Neural progenitor cell (in vitro differentiated cells): ENCODE data around the gene ADGRG1. TPM values are rescaled to one million over a fixed set of nuclear protein-coding genes. Genes with fewer than 3 reads are reported as not detected.

Experiments
- DNase-seq: peaks from one replicate; pipeline ENCODE4 v3.0.0-alpha.2; 2016; ENCODE audit warnings: low spot score
- H2AFZ ChIP-seq: fragments of 200-600 bp; sonication (generic); replicated peaks from 2 replicates; pipeline ENCODE4 v1.6.1; 2016; ENCODE audit warnings: antibody characterized with exemption
- H3F3A ChIP-seq: fragments of 200-600 bp; sonication (generic); 2 replicates; pipeline ENCODE4 v1.6.1; 2016; ENCODE audit warnings: antibody characterized with exemption, low read depth
- H3K27ac ChIP-seq: fragments of 200-600 bp; sonication (generic); 2 replicates; pipeline ENCODE4 v1.5.1; 2016; ENCODE audit warnings: mild to moderate bottlenecking
- H3K27me3 ChIP-seq: fragments of 200-600 bp; sonication (generic); 2 replicates; pipeline ENCODE4 v1.6.1; 2016; ENCODE audit warnings: mild to moderate bottlenecking, moderate library complexity
- H3K36me3 ChIP-seq: fragments of 200-600 bp; sonication (generic); 2 replicates; pipeline ENCODE4 v1.5.1; 2016
- H3K4me1 ChIP-seq: fragments of 200-600 bp; sonication (generic); 2 replicates; pipeline ENCODE4 v1.6.1; 2016; ENCODE audit warnings: mixed run types
- H3K4me2 ChIP-seq: fragments of 200-600 bp; sonication (generic); 2 replicates; pipeline ENCODE4 v1.6.1; 2016
- H3K4me3 ChIP-seq: fragments of 200-600 bp; sonication (generic); 2 replicates; pipeline ENCODE4 v1.5.1; 2016
- H3K79me2 ChIP-seq: fragments of 200-600 bp; sonication (generic); 2 replicates; pipeline ENCODE4 v1.6.1; 2016; ENCODE audit warnings: low read depth
- H3K9ac ChIP-seq: fragments of 200-600 bp; sonication (generic); 2 replicates; pipeline ENCODE4 v1.6.1; 2016
- H3K9me3 ChIP-seq: fragments of 200-600 bp; sonication (generic); 2 replicates; pipeline ENCODE4 v1.5.1; 2016; ENCODE audit warnings: low read depth
- H4K20me1 ChIP-seq: fragments of 200-600 bp; sonication (generic); 2 replicates; pipeline ENCODE4 v1.6.1; 2016; ENCODE audit warnings: low read depth
- H3K27ac Mint-ChIP-seq: 3 replicates; pipeline ENCODE4 v1.8.0; 2021; ENCODE audit warnings: mixed read lengths
- H3K27me3 Mint-ChIP-seq: 2 replicates; pipeline ENCODE4 v1.8.0; 2022; ENCODE audit warnings: low read depth, mild to moderate bottlenecking, inconsistent platforms, moderate library complexity, mixed read lengths; ENCODE audit not compliant: insufficient read depth
- H3K36me3 Mint-ChIP-seq: 3 replicates; pipeline ENCODE4 v1.8.0; 2021; ENCODE audit warnings: mixed read lengths
- H3K4me1 Mint-ChIP-seq: 3 replicates; pipeline ENCODE4 v1.8.0; 2021; ENCODE audit warnings: mixed read lengths
- H3K4me3 Mint-ChIP-seq: 3 replicates; pipeline ENCODE4 v1.8.0; 2021; ENCODE audit warnings: mild to moderate bottlenecking, moderate library complexity, mixed read lengths
- H3K9me3 Mint-ChIP-seq: 3 replicates; pipeline ENCODE4 v1.8.0; 2020; ENCODE audit warnings: mixed read lengths
- CTCF ChIP-seq: fragments of 200-600 bp; sonication (generic); IDR thresholded peaks from 2 replicates; pipeline ENCODE4 v1.5.1; 2017; ENCODE audit warnings: antibody characterized with exemption, mild to moderate bottlenecking
- EZH2 ChIP-seq: fragments of 200-600 bp; sonication (generic); IDR thresholded peaks from 2 replicates; pipeline ENCODE4 v1.6.1; 2017; ENCODE audit warnings: antibody characterized with exemption, mild to moderate bottlenecking, moderate library complexity
- EZH2phosphoT487 ChIP-seq: fragments of 200-600 bp; sonication (generic); IDR thresholded peaks from 2 replicates; pipeline ENCODE4 v1.6.1; 2017; ENCODE audit warnings: antibody characterized with exemption
- total RNA-seq: library from RNA; depleted of rRNA; stranded (reverse); fragments of >200 nt; gene quantifications from 2 replicates; pipeline ENCODE4 v1.2.3, GENCODE V29; 2015; ENCODE audit warnings: low replicate concordance

The ADGRG1 gene
- total RNA-seq, 1 donor from 2014 or later = 8.0 TPM

- no peaks in the 10 kb centered on the region for H3K9me3 Mint-ChIP-seq
- no peak overlapping the region for H3K27ac ChIP-seq
- H3K4me1 Mint-ChIP-seq = peaks cover 7% of the 10 kb centered on the region
- TF ChIP-seq EZH2 (no peak), CTCF (no peak), EZH2phosphoT487 (no peak)
- no peaks in the 10 kb centered on the region for H3K79me2 ChIP-seq
- no peaks in the 10 kb centered on the region for H3K36me3 Mint-ChIP-seq
- H3K9me3 ChIP-seq = no peaks in the 10 kb centered on the region
- H3K36me3 ChIP-seq = no peaks in the 10 kb centered on the region
- no peak overlapping the region for H3K4me3 Mint-ChIP-seq
- H3F3A ChIP-seq = no peaks in the 10 kb centered on the region
- no peak overlapping the region for H3K4me2 ChIP-seq
- DNase-seq = no peak
- no peaks in the 10 kb centered on the region for H3K27me3 ChIP-seq
- peaks cover 3% of the 10 kb centered on the region for H3K4me1 ChIP-seq
- no peak overlapping the region for H3K4me3 ChIP-seq
- peaks cover 5% of the 10 kb centered on the region for H3K27me3 Mint-ChIP-seq
- H2AFZ ChIP-seq = no peak overlapping the region
- H3K27ac Mint-ChIP-seq = no peak overlapping the region
- no peaks in the 10 kb centered on the region for H4K20me1 ChIP-seq
- H3K9ac ChIP-seq = no peak overlapping the region
Observed at GRCh38 chr16:57606847-57607501, 21.5 kb upstream of the ADGRG1 start.

GRCh38 chr16:57607676-57608461 lies 20.6 kb upstream of the ADGRG1 start:
- Histone ChIP-seq H3K4me1 (peaks cover 3% of the 10 kb centered on the region), H2AFZ (peak overlapping the region; percentile 22), H4K20me1 (no peaks in the 10 kb centered on the region), H3K27me3 (no peaks in the 10 kb centered on the region), H3K79me2 (no peaks in the 10 kb centered on the region), H3K4me3 (no peak overlapping the region), H3K9me3 (no peaks in the 10 kb centered on the region), H3K9ac (no peak overlapping the region), H3K4me2 (no peak overlapping the region), H3F3A (no peaks in the 10 kb centered on the region), H3K27ac (no peak overlapping the region), H3K36me3 (no peaks in the 10 kb centered on the region)
- H3K4me3 Mint-ChIP-seq = no peak overlapping the region
- peaks cover 3% of the 10 kb centered on the region for H3K27me3 Mint-ChIP-seq
- no peaks in the 10 kb centered on the region for H3K9me3 Mint-ChIP-seq
- H3K36me3 Mint-ChIP-seq = no peaks in the 10 kb centered on the region
- DNase-seq = no peak
- H3K4me1 Mint-ChIP-seq = peaks cover 7% of the 10 kb centered on the region
- peak overlapping the region; percentile 42 for H3K27ac Mint-ChIP-seq
- TF ChIP-seq EZH2 (no peak), CTCF (no peak), EZH2phosphoT487 (no peak)

- Histone ChIP-seq H3K4me2 (no peak overlapping the region), H3K9ac (no peak overlapping the region), H3K4me3 (no peak overlapping the region), H3K27ac (no peak overlapping the region), H2AFZ (no peak overlapping the region), H3K4me1 (peaks cover 3% of the 10 kb centered on the region), H3K36me3 (no peaks in the 10 kb centered on the region), H3K9me3 (no peaks in the 10 kb centered on the region), H3K27me3 (no peaks in the 10 kb centered on the region), H3K79me2 (no peaks in the 10 kb centered on the region), H3F3A (no peaks in the 10 kb centered on the region), H4K20me1 (no peaks in the 10 kb centered on the region)
- H3K27ac Mint-ChIP-seq = no peak overlapping the region
- DNase-seq = no peak
- H3K4me1 Mint-ChIP-seq = peaks cover 7% of the 10 kb centered on the region
- H3K36me3 Mint-ChIP-seq = no peaks in the 10 kb centered on the region
- peaks cover 3% of the 10 kb centered on the region for H3K27me3 Mint-ChIP-seq
- no peaks in the 10 kb centered on the region for H3K9me3 Mint-ChIP-seq
- no peak overlapping the region for H3K4me3 Mint-ChIP-seq
- TF ChIP-seq EZH2phosphoT487 (no peak), CTCF (no peak), EZH2 (no peak)
Observed at GRCh38 chr16:57608462-57609113, 19.8 kb upstream of the ADGRG1 start.
